Kidney (tissue), 14 donors: ENCODE measurements around the gene SNX32. TPM values are rescaled to one million over a fixed set of nuclear protein-coding genes. Genes with fewer than 3 reads are reported as not detected.
A peak's percentile ranks its signal among the peaks of the same experiment; 100 is the strongest.

ENCODE experiments used
- DNase-seq, 5 donors: peaks; one replicate each; pipeline ENCODE4 v3.0.0-alpha.2; 2013 to 2020
- FAIRE-seq: peaks from 2 replicates; lab custom pipeline; 2012; peaks lifted over from hg19 to GRCh38; lab: Jason Lieb, UNC
- H3K27ac ChIP-seq, 2 donors: one replicate each; pipeline ENCODE4 v1.7.0; 2013; ENCODE audit warnings: low read depth in 2 of 2, low read length in 2 of 2, inconsistent platforms in 1 of 2
- H3K27me3 ChIP-seq: one replicate; pipeline ENCODE4 v1.7.1; 2013; ENCODE audit warnings: low read length, inconsistent platforms; ENCODE audit not compliant: control insufficient read depth, insufficient read depth
- H3K36me3 ChIP-seq, 3 donors: one replicate each; pipeline versions ENCODE4 v1.7.0 to v1.7.1; 2013; ENCODE audit warnings: low read length in 3 of 3, control low read depth in 1 of 3, inconsistent platforms in 1 of 3; ENCODE audit not compliant: insufficient read depth in 3 of 3, control insufficient read depth in 2 of 3
- H3K4me1 ChIP-seq, 3 donors: one replicate each; pipeline versions ENCODE4 v1.7.0 to v1.7.1; 2013; ENCODE audit warnings: low read length in 3 of 3, inconsistent platforms in 1 of 3, low read depth in 1 of 3; ENCODE audit not compliant: control insufficient read depth in 2 of 3, insufficient read depth in 2 of 3
- H3K4me3 ChIP-seq, 3 donors: one replicate each; pipeline versions ENCODE4 v1.7.0 to v1.8.1; 2013; ENCODE audit warnings: low read length in 3 of 3, control low read depth in 1 of 3, inconsistent platforms in 1 of 3
- H3K9ac ChIP-seq, 3 donors: one replicate each; pipeline versions ENCODE4 v1.7.0 to v1.7.1; 2013; ENCODE audit warnings: low read length in 3 of 3, control low read depth in 1 of 3, inconsistent platforms in 1 of 3
- H3K9me3 ChIP-seq, 3 donors: one replicate each; pipeline versions ENCODE4 v1.7.0 to v1.7.1; 2013; ENCODE audit warnings: low read length in 3 of 3, control low read depth in 1 of 3, inconsistent platforms in 1 of 3; ENCODE audit not compliant: control insufficient read depth in 2 of 3, insufficient read depth in 1 of 3
- intact Hi-C: fragments of 100-400 bp; cut with DNase I; formaldehyde crosslinking; loops from one replicate; pipeline ENCODE4 v1.11.1; 2022
- polyA plus RNA-seq: library from polyadenylated mRNA; stranded (reverse); fragments of 350-450 nt; fragmentation: Illumina TruSeq; extraction: RNeasy Lipid Tissue Mini Kit (QIAGEN cat#74804); gene quantifications from one replicate; pipeline ENCODE4 v1.2.3, GENCODE V29; 2014; ENCODE audit warnings: low read depth, low replicate concordance; ENCODE audit not compliant: insufficient read depth
- total RNA-seq: library from RNA; stranded (reverse); fragmentation: NEBNext Ultra II Directional; extraction: Animal tissue kit (Norgen Biotek cat#: 25700); gene quantifications from one replicate; pipeline ENCODE4 v1.2.1, GENCODE V29; 2021
- TF ChIP-seq, protein P1 (sequence below): IDR thresholded peaks from 3 replicates; pipeline ENCODE4 v1.5.1; 2012; ENCODE audit warnings: mild to moderate bottlenecking, moderate library complexity, borderline replicate concordance; ENCODE audit not compliant: insufficient read depth; ENCODE audit errors: extremely low read depth
- donor health status: control.
- donor health status: control.
- donor health status: control.
- donor health status: control.
- donor health status: control.
- donor health status: DM: yes; HTN: yes; CAD: no.
- donor health status: Normal renal cell carcinoma (clear cell type).

Gene SNX32
- total and polyA plus RNA-seq, 2 donors from 2014 or later, result 0.43 to 1.0 TPM

DNA sequence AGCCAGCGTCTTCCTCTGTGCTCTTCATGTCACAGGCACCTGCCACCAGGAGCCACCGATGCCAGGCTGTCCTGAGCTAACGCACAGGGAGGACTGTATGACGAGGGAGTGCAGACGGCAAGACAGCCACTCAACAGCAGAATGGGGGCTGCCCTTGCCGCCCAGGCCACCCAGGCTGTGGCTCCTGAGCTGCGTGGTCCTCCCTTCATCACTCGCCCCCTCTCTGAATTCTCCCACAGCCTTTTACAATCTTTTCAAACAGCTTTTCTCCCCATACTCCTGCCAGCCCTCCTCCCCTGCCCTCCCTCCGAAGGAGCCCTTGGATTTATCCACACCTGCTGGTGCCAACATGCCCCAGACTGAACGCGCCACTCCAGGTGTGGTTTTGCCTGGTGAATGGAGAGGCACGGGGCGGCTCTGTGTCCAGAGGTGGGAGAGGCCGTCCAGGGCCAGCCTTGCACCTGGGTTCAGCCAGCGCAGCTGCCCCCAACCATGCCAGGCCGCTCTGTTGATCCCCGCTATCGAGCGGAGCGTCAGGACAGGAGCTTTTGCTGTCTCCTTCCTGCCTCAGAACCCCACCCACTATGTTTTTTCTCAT lies 24.9 kb upstream of the SNX32 start:
- no peaks in the 10 kb centered on the region for H3K36me3 ChIP-seq
- no peak overlapping the region for H3K27ac ChIP-seq
- intact Hi-C loops, result no loop called here
- H3K4me1 ChIP-seq, result no peaks in the 10 kb centered on the region
- FAIRE-seq (no peak), DNase-seq (peak in 1 of 5 donors; percentile 57)
- no peak overlapping the region for H3K4me3 ChIP-seq
- TF ChIP-seq, protein P1, sequence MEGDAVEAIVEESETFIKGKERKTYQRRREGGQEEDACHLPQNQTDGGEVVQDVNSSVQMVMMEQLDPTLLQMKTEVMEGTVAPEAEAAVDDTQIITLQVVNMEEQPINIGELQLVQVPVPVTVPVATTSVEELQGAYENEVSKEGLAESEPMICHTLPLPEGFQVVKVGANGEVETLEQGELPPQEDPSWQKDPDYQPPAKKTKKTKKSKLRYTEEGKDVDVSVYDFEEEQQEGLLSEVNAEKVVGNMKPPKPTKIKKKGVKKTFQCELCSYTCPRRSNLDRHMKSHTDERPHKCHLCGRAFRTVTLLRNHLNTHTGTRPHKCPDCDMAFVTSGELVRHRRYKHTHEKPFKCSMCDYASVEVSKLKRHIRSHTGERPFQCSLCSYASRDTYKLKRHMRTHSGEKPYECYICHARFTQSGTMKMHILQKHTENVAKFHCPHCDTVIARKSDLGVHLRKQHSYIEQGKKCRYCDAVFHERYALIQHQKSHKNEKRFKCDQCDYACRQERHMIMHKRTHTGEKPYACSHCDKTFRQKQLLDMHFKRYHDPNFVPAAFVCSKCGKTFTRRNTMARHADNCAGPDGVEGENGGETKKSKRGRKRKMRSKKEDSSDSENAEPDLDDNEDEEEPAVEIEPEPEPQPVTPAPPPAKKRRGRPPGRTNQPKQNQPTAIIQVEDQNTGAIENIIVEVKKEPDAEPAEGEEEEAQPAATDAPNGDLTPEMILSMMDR, result no peak
- H3K27me3 ChIP-seq, result no peaks in the 10 kb centered on the region
- H3K9me3 ChIP-seq, result no peaks in the 10 kb centered on the region
- H3K9ac ChIP-seq, result no peak overlapping the region

DNA sequence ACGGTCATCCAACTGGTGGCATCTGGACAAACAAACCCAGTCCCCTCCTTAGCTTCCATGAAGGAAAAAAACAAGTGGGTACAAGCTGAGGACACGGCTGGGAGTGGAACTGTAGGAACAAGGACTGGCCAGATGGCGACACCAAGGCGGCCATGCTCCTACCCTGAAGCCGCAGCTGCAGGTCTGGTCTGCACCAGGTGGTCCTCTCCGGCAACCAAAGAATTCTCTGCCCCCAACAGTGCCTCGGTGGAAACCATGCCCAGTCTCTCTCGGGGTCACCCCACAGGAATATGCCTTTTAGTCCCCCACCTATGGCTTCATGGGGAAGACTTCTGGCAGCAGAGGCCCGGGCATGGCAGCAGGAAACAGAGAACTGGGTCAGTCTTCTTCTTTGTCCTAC lies 24.3 kb upstream of the SNX32 start:
- H3K4me3 ChIP-seq, result no peak overlapping the region
- no peaks in the 10 kb centered on the region for H3K4me1 ChIP-seq
- intact Hi-C loops, result no loop called here
- H3K36me3 ChIP-seq, result no peaks in the 10 kb centered on the region
- FAIRE-seq (no peak), DNase-seq (peak in 1 of 5 donors; percentile 49)
- TF ChIP-seq, protein P1, result no peak
- H3K9ac ChIP-seq, result no peak overlapping the region
- H3K27ac ChIP-seq, result no peak overlapping the region
- H3K27me3 ChIP-seq, result no peaks in the 10 kb centered on the region
- no peaks in the 10 kb centered on the region for H3K9me3 ChIP-seq

DNA sequence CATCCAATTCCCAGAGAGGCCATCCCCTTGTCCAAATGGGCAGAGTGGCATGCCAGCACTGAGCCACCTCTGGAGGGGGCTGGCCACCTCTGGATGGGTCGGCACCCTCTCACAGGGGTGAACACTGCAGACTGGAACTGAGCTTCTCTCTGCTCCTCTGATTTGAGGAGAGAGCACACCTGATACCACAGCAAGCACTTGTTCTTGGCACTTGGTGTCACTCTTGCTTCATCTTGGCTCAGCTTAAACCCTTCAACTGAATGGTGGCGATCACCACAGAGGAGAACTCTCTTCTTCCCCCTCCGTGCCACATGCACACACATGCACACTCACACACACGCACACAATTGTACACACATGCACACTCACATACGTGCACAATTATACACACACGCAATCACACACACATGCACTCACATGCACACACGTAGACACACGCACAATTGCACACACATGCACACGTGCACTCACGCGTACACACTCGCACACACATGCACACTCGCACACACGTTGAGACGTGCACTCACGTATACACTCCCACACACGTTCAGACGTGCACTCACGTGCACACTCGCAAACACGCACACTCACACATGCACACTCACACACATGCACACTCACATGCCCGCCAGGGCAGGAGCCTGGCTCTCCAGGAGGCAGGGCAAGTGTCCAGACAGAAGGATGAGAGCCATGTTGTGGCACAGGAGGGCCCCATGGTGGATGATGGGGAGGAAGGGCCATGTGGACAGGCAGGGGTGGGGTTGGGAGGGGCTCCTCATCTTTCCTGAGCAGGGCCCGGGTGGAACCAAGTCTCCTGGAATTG lies 23.5 kb upstream of the SNX32 start:
- H3K9me3 ChIP-seq, result no peaks in the 10 kb centered on the region
- DNase-seq (peak in 1 of 5 donors; percentile 52), FAIRE-seq (no peak)
- H3K9ac ChIP-seq, result no peak overlapping the region
- peaks cover 0 to under 1% (median 0%) of the 10 kb centered on the region in 3 donors for H3K36me3 ChIP-seq
- no peaks in the 10 kb centered on the region for H3K4me1 ChIP-seq
- H3K27ac ChIP-seq, result no peak overlapping the region
- TF ChIP-seq, protein P1, result no peak
- H3K27me3 ChIP-seq, result no peaks in the 10 kb centered on the region
- intact Hi-C loops, result loop anchor here (10.0 kb wide), 1 partner anchor 95 kb away; the partner anchor contains the start of gene KAT5
- no peak overlapping the region for H3K4me3 ChIP-seq
